ENCODE results near the gene ADRM1. TPM values are rescaled to one million over a fixed set of nuclear protein-coding genes. Genes with fewer than 3 reads are reported as not detected.

The ADRM1 gene
- total and polyA plus RNA-seq, 10 of the 15 experiments (the other 5 are each of a cell fraction or from before 2014, with no cell fraction given) = 3.4 to 213 (median 95.9) TPM

DNA sequence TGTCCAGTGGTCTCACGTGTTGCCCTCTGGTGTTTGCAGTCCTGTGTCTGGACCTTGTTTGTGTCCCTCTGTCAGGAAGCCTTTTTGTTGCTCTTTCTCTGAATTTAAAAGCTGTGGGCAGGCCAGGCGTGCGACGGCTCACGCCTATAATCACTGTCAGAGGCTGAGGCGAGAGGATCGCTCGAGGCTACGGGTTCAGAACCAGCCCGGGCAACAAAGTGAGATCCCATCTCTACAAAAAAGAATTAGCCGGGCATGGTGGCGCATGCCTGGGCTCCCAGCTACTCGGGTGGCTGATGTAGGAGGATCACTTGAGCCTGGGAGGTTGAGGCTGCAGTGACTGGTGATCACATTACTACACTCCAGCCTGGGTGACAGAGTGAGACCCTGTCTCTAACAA, 35.9 kb upstream of the ADRM1 start:
- BruUV-seq (replicated peaks) = no TSS peak
- 98% methylated on average over 13 of the region's 13 CpGs for WGBS (ENCODE audit: insufficient coverage, insufficient replicate concordance, low lambda C conversion rate, missing lambda C conversion rate)
- in situ Hi-C loops (cut with MboI) = no loop called here
- SMC1A ChIA-PET (ENCODE audit: uncharacterized antibody, unreplicated experiment) = no interaction called here
- TF ChIP-seq RELA (IDR thresholded peaks at IDR 0.05; ENCODE audit: borderline replicate concordance, partially characterized antibody) (no peak), DPF2 (IDR thresholded peaks at IDR 0.05) (no peak)
- Histone ChIP-seq H3K27ac (ENCODE audit: control insufficient read depth, insufficient read depth) (no peak overlapping the region), H2AFZ (ENCODE audit: control insufficient read depth, low read depth, low read length) (no peak overlapping the region), H3K9me3 (replicated peaks; ENCODE audit: control insufficient read depth, insufficient read depth, low read length) (no peaks in the 10 kb centered on the region; the same call in 2 of the 3 replicates), H3K27me3 (replicated peaks in 1 of 2; ENCODE audit: control insufficient read depth in 2 of 2, insufficient read depth in 2 of 2, low read length in 1 of 2) (no peaks in the 10 kb centered on the region), H3K4me3 (no peak overlapping the region), H3K4me2 (ENCODE audit: control insufficient read depth, insufficient read depth) (no peak overlapping the region), H3K4me1 (ENCODE audit: control insufficient read depth, insufficient read depth, low read length) (no peaks in the 10 kb centered on the region), H3K36me3 (ENCODE audit: control insufficient read depth in 2 of 2, insufficient read depth in 2 of 2, low read length in 1 of 2) (peaks cover 8 to 14% of the 10 kb centered on the region in 2 experiments; a peak in 3 of 4 replicates), H3K79me2 (ENCODE audit: control insufficient read depth, insufficient read depth, low read length) (no peaks in the 10 kb centered on the region), H4K20me1 (ENCODE audit: control insufficient read depth, insufficient read depth) (no peaks in the 10 kb centered on the region), H3K9ac (ENCODE audit: control insufficient read depth, insufficient read depth, low read length) (no peak overlapping the region)
- intact Hi-C loops (cut with micrococcal nuclease; ENCODE audit: unreplicated experiment) = no loop called here
- POLR2A ChIA-PET = no interaction called here
- no peak for FAIRE-seq
- no peak for DNase-seq (ENCODE audit: low read depth, low spot score)
- ATAC-seq = no peak
- RAD21 ChIA-PET (ENCODE audit: unreplicated experiment) = no interaction called here
- CTCF ChIA-PET = no interaction called here

DNA sequence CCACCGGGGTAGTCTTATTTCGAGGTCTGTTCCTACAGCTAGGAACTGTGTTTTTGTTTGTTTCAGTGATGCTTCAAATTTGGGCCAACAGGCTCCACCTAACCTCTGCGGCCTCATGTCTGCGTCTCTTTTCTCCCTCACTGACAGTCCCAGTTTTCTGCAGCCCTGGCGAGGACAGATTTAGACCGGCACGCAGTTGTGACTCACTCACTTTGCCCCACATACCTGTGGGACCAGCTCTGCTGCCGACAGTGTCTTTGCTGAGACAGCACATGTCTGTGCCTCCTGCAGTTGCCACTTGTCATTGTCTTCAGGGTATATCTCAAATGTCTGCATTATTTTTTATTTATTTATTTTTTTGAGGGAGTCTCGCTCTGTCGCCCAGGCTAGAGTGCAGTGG, 35.3 kb upstream of the ADRM1 start:
- H3K27ac ChIP-seq (ENCODE audit: control insufficient read depth, insufficient read depth) = no peak overlapping the region
- BruUV-seq (replicated peaks) = no TSS peak
- H3K36me3 ChIP-seq (ENCODE audit: control insufficient read depth in 2 of 2, insufficient read depth in 2 of 2, low read length in 1 of 2) = peaks cover 11 to 15% of the 10 kb centered on the region in 2 experiments; a peak in 3 of 4 replicates
- ATAC-seq = no peak
- H4K20me1 ChIP-seq (ENCODE audit: control insufficient read depth, insufficient read depth) = no peaks in the 10 kb centered on the region
- POLR2A ChIA-PET = no interaction called here
- intact Hi-C loops (cut with micrococcal nuclease; ENCODE audit: unreplicated experiment) (no loop called here), in situ Hi-C loops (cut with MboI) (no loop called here)
- no peak overlapping the region for H3K4me2 ChIP-seq (ENCODE audit: control insufficient read depth, insufficient read depth)
- H3K79me2 ChIP-seq (ENCODE audit: control insufficient read depth, insufficient read depth, low read length) = no peaks in the 10 kb centered on the region
- CTCF ChIA-PET = no interaction called here
- H3K27me3 ChIP-seq (replicated peaks in 1 of 2; ENCODE audit: control insufficient read depth in 2 of 2, insufficient read depth in 2 of 2, low read length in 1 of 2) = no peaks in the 10 kb centered on the region
- no peak overlapping the region for H3K4me3 ChIP-seq
- WGBS (ENCODE audit: insufficient coverage, insufficient replicate concordance, low lambda C conversion rate, missing lambda C conversion rate) = 98% methylated on average over 10 of the region's 10 CpGs
- TF ChIP-seq TCF12 (IDR thresholded peaks at IDR 0.05; ENCODE audit: low read depth, low read length) (no peak), SREBF2 (IDR thresholded peaks at IDR 0.05; ENCODE audit: low read length) (no peak)
- TF ChIP-seq, protein P1, sequence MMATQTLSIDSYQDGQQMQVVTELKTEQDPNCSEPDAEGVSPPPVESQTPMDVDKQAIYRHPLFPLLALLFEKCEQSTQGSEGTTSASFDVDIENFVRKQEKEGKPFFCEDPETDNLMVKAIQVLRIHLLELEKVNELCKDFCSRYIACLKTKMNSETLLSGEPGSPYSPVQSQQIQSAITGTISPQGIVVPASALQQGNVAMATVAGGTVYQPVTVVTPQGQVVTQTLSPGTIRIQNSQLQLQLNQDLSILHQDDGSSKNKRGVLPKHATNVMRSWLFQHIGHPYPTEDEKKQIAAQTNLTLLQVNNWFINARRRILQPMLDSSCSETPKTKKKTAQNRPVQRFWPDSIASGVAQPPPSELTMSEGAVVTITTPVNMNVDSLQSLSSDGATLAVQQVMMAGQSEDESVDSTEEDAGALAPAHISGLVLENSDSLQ (IDR thresholded peaks at IDR 0.05) = no peak
- RAD21 ChIA-PET (ENCODE audit: unreplicated experiment) = no interaction called here
- SMC1A ChIA-PET (ENCODE audit: uncharacterized antibody, unreplicated experiment) = no interaction called here
- FAIRE-seq = no peak
- no peak overlapping the region for H3K9ac ChIP-seq (ENCODE audit: control insufficient read depth, insufficient read depth, low read length)
- H3K9me3 ChIP-seq (replicated peaks; ENCODE audit: control insufficient read depth, insufficient read depth, low read length) = no peaks in the 10 kb centered on the region; the same call in 2 of the 3 replicates
- no peaks in the 10 kb centered on the region for H3K4me1 ChIP-seq (ENCODE audit: control insufficient read depth, insufficient read depth, low read length)
- H2AFZ ChIP-seq (ENCODE audit: control insufficient read depth, low read depth, low read length) = no peak overlapping the region
- no peak for DNase-seq (ENCODE audit: low read depth, low spot score)
